ENCODE measurements around the gene ERC2. TPM values are rescaled to one million over a fixed set of nuclear protein-coding genes. Genes with fewer than 3 reads are reported as not detected.

ERC2 gene
- total and polyA plus RNA-seq, 2 of the 13 experiments (the other 11 are each of a cell fraction or from before 2014, with no cell fraction given): 0.16 to 0.22 TPM

DNA sequence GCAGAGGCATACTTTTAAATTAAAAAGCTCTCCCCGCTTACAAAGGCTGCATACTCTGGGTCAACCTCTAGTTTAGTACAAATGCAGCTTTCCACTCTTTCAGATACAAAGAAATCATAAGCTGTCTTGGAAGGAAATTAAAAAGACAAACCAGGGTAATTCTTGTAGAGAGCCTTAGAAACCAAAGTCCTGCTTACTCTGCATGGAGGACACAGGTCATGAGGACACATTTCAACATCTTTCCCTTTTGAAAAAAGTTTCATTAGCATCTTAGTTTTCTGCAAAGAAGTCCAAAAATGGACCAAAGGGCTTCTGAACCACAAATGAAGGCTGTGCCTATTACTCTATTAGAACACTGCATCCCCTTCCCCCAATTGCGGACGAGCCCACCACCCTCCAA lies 930.7 kb downstream of the ERC2 start:
- Histone ChIP-seq H3K9me3 (ENCODE audit: low read length) (no peaks in the 10 kb centered on the region), H3K4me3 (replicated peaks in 1 of 3; ENCODE audit: insufficient read depth in 1 of 3, low read depth in 2 of 3, low read length in 3 of 3) (no peak overlapping the region), H3K27ac (ENCODE audit: extremely low read length, insufficient read depth, low read length) (no peak overlapping the region), H4K20me1 (ENCODE audit: insufficient read depth, low read length) (no peaks in the 10 kb centered on the region), H3K4me1 (ENCODE audit: insufficient read depth, low read length) (no peaks in the 10 kb centered on the region), H2AFZ (ENCODE audit: low read length) (no peak overlapping the region), H3K79me2 (ENCODE audit: insufficient read depth, low read length) (no peaks in the 10 kb centered on the region), H3K4me2 (ENCODE audit: low read depth, low read length) (no peak overlapping the region), H3K27me3 (ENCODE audit: control insufficient read depth in 1 of 2, insufficient read depth in 2 of 2, low read length in 2 of 2) (no peaks in the 10 kb centered on the region; a peak in 1 of 5 replicates), H3K9ac (ENCODE audit: insufficient read depth, low read depth, low read length) (no peak overlapping the region), H3K36me3 (replicated peaks in 1 of 2; ENCODE audit: control insufficient read depth in 1 of 2, insufficient read depth in 2 of 2, low read length in 2 of 2) (no peaks in the 10 kb centered on the region)
- TF ChIP-seq NFRKB (IDR thresholded peaks at IDR 0.05) (no peak), ZNF101 (CRISPR knock-in tag; IDR thresholded peaks at IDR 0.05; ENCODE audit: borderline replicate concordance, low read depth) (no peak), HIVEP1 (CRISPR knock-in tag; IDR thresholded peaks at IDR 0.05) (no peak), FIP1L1 (IDR thresholded peaks at IDR 0.05; ENCODE audit: borderline replicate concordance, insufficient read depth, low read depth, low read length) (no peak), ADNP (CRISPR knock-in tag; IDR thresholded peaks at IDR 0.05) (no peak), ZNF768 (CRISPR knock-in tag; IDR thresholded peaks at IDR 0.05) (no peak), ZNF619 (CRISPR knock-in tag; IDR thresholded peaks at IDR 0.05) (no peak), HOXA7 (CRISPR knock-in tag; IDR thresholded peaks at IDR 0.05) (no peak), ZBTB7A (CRISPR knock-in tag; IDR thresholded peaks at IDR 0.05) (no peak), ZNF530 (CRISPR knock-in tag; IDR thresholded peaks at IDR 0.05; ENCODE audit: low read depth) (no peak), TEAD3 (CRISPR knock-in tag; optimal IDR thresholded peaks at IDR 0.05; ENCODE audit: borderline replicate concordance) (no peak), NR2F2 (IDR thresholded peaks at IDR 0.05; ENCODE audit: borderline replicate concordance, low read depth) (no peak)
- TF ChIP-seq, protein P1, sequence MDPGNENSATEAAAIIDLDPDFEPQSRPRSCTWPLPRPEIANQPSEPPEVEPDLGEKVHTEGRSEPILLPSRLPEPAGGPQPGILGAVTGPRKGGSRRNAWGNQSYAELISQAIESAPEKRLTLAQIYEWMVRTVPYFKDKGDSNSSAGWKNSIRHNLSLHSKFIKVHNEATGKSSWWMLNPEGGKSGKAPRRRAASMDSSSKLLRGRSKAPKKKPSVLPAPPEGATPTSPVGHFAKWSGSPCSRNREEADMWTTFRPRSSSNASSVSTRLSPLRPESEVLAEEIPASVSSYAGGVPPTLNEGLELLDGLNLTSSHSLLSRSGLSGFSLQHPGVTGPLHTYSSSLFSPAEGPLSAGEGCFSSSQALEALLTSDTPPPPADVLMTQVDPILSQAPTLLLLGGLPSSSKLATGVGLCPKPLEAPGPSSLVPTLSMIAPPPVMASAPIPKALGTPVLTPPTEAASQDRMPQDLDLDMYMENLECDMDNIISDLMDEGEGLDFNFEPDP (CRISPR knock-in tag; conservative IDR thresholded peaks at IDR 0.05): no peak
- TF ChIP-seq, protein P2, sequence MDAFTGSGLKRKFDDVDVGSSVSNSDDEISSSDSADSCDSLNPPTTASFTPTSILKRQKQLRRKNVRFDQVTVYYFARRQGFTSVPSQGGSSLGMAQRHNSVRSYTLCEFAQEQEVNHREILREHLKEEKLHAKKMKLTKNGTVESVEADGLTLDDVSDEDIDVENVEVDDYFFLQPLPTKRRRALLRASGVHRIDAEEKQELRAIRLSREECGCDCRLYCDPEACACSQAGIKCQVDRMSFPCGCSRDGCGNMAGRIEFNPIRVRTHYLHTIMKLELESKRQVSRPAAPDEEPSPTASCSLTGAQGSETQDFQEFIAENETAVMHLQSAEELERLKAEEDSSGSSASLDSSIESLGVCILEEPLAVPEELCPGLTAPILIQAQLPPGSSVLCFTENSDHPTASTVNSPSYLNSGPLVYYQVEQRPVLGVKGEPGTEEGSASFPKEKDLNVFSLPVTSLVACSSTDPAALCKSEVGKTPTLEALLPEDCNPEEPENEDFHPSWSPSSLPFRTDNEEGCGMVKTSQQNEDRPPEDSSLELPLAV (CRISPR knock-in tag; conservative IDR thresholded peaks at IDR 0.05; ENCODE audit: low read depth): no peak
- TF ChIP-seq, protein P3, sequence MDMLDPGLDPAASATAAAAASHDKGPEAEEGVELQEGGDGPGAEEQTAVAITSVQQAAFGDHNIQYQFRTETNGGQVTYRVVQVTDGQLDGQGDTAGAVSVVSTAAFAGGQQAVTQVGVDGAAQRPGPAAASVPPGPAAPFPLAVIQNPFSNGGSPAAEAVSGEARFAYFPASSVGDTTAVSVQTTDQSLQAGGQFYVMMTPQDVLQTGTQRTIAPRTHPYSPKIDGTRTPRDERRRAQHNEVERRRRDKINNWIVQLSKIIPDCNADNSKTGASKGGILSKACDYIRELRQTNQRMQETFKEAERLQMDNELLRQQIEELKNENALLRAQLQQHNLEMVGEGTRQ (IDR thresholded peaks at IDR 0.05; ENCODE audit: low read depth, low read length): no peak
- TF ChIP-seq, protein P3 (CRISPR knock-in tag; IDR thresholded peaks at IDR 0.05; ENCODE audit: borderline replicate concordance): no peak
- TF ChIP-seq, protein P4, sequence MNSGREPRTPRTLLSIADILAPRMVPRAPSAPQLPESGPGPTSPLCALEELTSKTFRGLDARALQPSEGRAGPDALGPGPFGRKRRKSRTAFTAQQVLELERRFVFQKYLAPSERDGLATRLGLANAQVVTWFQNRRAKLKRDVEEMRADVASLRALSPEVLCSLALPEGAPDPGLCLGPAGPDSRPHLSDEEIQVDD (CRISPR knock-in tag; IDR thresholded peaks at IDR 0.05; ENCODE audit: borderline replicate concordance): no peak
- TF ChIP-seq, protein P5, sequence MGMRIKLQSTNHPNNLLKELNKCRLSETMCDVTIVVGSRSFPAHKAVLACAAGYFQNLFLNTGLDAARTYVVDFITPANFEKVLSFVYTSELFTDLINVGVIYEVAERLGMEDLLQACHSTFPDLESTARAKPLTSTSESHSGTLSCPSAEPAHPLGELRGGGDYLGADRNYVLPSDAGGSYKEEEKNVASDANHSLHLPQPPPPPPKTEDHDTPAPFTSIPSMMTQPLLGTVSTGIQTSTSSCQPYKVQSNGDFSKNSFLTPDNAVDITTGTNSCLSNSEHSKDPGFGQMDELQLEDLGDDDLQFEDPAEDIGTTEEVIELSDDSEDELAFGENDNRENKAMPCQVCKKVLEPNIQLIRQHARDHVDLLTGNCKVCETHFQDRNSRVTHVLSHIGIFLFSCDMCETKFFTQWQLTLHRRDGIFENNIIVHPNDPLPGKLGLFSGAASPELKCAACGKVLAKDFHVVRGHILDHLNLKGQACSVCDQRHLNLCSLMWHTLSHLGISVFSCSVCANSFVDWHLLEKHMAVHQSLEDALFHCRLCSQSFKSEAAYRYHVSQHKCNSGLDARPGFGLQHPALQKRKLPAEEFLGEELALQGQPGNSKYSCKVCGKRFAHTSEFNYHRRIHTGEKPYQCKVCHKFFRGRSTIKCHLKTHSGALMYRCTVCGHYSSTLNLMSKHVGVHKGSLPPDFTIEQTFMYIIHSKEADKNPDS (CRISPR knock-in tag; IDR thresholded peaks at IDR 0.05): no peak
- ChIA-PET CTCF (ENCODE audit: low intra/inter-chr PET ratio, low total read pairs) (no interaction called here), POLR2A (no interaction called here)
- no peak for FAIRE-seq
- no peak for DNase-seq (ENCODE audit: low spot score)
- intact Hi-C loops (cut with micrococcal nuclease; ENCODE audit: unreplicated experiment) (no loop called here), in situ Hi-C loops (cut with HindIII; ENCODE audit: extremely low pct_ligation_motif_present, low pct_unique_long_range_greater_than_20kb) (no loop called here)
- BruUV-seq (replicated peaks): no TSS peak
- ATAC-seq: no peak
- WGBS (ENCODE audit: low lambda C conversion rate): 57% methylated on average over 3 of the region's 3 CpGs
